T-helper 22 cell (primary cell): ENCODE results near the gene CD101.
A peak's percentile ranks its signal among the peaks of the same experiment; 100 is the strongest.

ENCODE experiments used
- DNase-seq: peaks from one replicate; pipeline ENCODE4 v3.0.0-alpha.2; 2020; ENCODE audit warnings: low read depth

Gene CD101

DNA sequence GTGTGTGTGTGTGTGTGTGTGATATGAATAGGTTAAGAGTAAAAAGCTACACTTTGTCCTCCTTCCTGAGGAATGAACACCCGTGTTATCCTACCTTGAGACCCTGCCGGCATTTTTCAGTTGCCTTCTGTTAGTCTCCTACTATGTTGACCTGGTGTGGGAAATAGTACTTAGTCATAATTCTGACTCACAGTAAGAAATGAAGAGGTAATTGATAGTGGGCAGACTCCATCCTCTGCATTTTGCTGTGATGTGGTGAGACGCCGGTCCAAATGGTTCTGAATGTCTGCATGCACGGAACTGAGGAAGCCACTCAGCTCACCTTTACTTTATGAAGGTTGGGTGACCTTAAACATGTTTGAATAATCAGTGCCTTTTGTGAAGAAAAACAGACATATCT lies 12.6 kb downstream of the CD101 start:
- peak; percentile 28 for DNase-seq

- DNase-seq = no peak
Observed at GRCh38 chr1:117015724-117016123, 14.2 kb downstream of the CD101 start.

GRCh38 chr1:117017062-117017461 lies 15.5 kb downstream of the CD101 start:
- DNase-seq = no peak

- DNase-seq = no peak
Observed at GRCh38 chr1:117017648-117018047, 16.1 kb downstream of the CD101 start.

DNA sequence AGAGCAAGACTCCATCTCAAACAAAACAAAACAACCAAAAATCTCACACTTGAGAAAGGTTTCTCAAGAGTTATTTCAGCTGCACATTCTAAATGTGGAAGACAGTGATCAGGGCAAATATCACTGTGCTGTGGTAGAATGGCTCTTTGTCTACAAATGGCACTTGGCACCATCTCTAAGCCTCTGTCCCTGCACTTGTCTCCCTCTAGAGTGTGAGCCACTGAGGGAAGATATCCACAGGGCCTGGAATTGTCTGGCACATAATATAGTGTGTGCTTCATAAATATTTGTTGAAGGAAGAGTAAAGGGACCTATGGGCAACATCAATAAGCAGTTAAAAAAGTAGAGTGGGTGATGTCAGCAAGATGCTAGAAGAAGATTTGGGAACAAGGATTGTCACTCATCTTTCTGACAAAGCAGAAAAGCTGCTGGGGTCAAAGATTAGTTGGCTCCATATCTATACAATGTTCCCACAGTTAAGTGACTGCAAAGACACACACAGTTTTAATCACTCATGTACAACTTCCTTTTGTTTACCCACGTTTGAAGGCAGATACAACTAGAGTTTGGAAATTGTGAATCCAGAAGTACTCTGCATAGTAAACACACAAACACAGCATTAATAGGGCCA lies 19.1 kb downstream of the CD101 start:
- no peak for DNase-seq

DNA sequence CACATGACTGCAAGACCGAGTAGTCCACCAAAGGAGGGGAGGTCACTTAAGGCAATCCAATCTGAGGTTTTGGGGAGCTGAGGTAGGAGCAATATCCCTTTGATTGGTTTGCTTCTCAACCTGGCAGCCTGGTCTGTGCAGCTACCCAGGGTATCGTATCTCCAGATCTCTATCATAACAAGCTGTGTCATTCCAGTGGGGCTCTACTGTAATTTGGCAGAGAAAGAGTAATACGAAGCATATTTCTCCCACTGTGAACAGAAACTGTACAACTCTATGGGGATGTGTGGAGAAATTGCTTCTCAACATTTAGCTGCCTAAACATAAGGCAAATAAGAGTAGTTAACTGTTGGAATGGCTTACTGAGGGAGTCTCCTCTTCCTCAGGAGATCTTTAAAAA lies 20.6 kb downstream of the CD101 start:
- no peak for DNase-seq

DNA sequence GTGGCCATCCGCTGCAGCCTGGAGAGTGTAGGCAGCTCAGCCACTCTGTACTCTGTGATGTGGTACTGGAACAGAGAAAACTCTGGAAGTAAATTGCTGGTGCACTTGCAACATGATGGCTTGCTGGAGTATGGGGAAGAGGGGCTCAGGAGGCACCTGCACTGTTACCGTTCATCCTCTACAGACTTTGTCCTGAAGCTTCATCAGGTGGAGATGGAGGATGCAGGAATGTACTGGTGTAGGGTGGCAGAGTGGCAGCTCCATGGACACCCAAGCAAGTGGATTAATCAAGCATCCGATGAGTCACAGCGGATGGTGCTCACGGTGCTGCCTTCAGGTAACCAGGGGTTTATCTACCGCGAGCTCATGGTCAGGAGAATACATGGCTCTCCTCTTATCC lies 24.0 kb downstream of the CD101 start:
- no peak for DNase-seq

DNA sequence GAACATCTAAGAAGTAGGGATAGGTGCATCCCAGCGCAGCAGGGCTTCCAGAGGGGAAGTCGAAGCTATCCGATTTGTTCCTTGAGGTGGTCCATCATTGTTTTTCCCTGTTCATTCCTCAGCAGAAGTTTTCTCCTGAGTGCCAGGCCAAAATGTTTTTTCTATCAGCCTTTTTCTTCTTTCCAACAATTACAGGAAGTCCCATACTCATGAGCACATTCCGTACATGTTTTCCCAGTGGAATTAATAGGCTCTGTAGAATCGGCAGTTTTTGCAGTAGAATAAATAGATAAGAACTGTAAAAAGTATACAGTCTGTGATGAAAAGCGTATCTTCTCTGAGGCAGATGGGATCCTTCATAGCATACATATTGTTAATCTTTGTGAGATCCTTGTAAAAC lies 24.8 kb downstream of the CD101 start:
- DNase-seq = no peak

DNA sequence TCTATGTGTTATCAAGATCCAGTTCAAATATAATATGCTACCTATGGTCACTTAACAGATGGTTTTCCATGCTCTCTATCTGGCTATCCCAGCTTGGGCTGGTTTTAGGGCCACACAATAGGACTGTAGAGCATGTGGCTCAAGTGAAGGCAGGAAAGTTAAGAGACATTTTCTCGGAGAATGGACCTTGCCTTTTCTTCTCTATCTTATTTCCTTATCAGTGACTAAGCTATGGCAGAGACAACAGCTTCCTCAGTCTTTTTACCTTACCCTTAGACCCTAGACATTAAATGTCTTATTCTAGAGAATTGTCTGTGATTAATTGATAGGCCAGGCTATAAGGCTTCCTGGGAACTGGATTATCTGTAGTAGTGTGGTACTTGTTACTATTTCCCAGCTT lies 28.1 kb downstream of the CD101 start:
- DNase-seq = no peak

GRCh38 chr1:117030271-117030877 lies 28.8 kb downstream of the CD101 start:
- no peak for DNase-seq

DNA sequence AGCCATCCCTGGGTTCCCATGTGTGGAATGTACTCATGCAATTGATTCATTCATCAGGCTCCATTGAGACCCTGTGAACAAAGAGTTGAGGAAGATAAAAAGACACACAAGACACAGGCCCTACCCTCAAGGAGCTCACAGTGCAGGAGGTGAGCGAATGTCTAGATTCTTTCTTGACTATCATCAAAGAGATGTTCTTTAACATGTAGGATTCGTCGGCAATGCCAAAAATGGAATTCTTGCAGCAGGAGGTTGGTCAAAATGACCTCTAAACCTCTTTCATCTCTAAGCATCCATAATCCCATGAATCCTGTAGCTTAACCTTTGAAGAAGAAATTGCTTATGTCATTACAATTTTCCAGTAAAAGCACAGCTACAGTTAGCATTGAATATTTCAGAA lies 30.7 kb downstream of the CD101 start:
- DNase-seq = no peak

- DNase-seq = no peak
Observed at GRCh38 chr1:117032681-117033539, 31.4 kb downstream of the CD101 start.

- DNase-seq = no peak
Observed at GRCh38 chr1:117033772-117034171, 32.2 kb downstream of the CD101 start.

GRCh38 chr1:117034791-117035290 lies 33.3 kb downstream of the CD101 start:
- no peak for DNase-seq

GRCh38 chr1:117036018-117036461 lies 34.5 kb downstream of the CD101 start:
- DNase-seq = no peak

GRCh38 chr1:117037802-117038201 lies 36.2 kb downstream of the CD101 start:
- DNase-seq = no peak

DNA sequence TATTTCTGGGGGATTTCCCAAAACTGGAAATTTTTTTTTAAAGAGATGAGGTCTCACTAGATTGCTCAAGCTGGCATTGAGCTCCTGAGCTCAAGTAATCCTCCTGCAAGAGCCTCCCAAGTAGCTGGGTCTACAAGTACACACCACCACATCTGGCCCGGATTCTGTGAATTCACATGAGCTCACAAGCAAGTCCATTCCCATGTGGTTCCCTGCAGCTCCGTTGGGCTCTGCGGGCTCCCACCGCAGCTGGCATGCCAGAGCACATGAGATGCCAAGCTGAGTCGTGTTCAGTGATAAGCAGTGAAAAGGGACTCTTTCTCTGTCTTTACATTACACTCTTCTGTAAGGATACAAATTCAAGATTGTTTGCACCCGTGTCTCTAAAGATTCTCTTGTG lies 36.7 kb downstream of the CD101 start:
- no peak for DNase-seq

DNA sequence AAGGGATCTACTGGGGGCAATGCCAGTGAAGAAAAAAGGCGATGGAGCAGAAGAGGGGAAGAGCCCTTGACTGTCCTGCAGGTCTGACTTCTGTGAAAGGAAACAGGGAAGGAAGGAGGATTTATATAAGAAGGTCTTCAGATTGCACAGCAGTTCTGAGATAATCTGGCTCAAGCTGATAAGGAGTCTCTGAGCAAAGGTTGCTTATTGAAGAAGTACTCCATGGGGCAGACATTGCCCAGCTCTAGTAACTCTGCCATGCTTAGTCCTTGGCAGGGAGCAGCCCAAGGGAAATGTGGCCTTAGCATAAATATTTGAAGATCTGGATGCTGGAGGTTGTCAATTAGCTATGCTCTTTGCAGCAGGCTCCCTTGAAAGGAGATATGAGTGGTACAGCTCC lies 42.7 kb downstream of the CD101 start:
- DNase-seq = no peak

DNA sequence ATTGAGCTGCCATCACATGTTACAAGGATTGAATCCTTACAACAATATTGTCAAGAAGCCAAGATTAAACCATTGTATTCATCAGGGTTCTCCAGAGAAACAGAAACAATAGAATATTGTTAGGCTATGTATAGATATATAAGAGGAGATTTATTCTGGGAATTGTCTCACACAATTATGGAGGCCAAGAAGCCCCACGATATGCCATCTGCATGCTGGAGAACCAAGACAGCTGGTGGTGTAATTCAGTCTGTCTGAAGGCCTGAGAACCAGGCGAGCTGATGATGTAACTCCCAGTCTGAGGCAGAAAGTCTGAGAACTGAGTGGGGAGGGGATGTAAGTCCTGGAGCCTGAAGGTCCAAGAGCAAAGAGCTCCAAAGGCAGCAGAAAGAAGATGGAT lies 44.1 kb downstream of the CD101 start:
- no peak for DNase-seq

- DNase-seq = no peak
Observed at GRCh38 chr1:117046781-117047180, 45.2 kb downstream of the CD101 start.

- no peak for DNase-seq
Observed at GRCh38 chr1:117047271-117047670, 45.7 kb downstream of the CD101 start.

DNA sequence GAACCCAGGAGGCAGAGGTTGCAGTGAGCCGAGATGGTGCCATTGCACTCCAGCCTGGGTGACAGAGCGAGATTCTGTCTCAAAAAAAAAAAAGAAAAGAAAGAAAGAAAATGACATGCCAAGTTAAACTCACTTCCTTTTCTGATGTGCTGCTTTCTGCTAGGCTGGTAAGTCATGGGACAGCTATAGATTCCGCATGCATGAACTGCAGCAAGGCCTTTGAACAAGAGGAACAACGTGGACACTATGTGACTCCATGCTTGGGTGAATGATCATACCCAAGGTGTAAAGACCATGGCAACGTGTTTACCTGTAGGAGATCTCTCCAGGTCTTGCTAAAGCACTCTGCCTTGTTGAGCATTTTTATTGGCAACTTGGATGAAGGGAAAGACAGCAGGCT lies 48.3 kb downstream of the CD101 start:
- no peak for DNase-seq
